Measurements from ENCODE around the gene IFT25. TPM values are rescaled to one million over a fixed set of nuclear protein-coding genes. Genes with fewer than 3 reads are reported as not detected.

IFT25 gene
- total RNA-seq, 4 donors from 2014 or later, result 2.4 to 9.1 (median 2.9) TPM

Other genes with a start within 250 kb of the IFT25 start
- not detected for gene GLIS1, start 206.5 kb downstream of the IFT25 start, total RNA-seq
- 10 to 100 TPM in 2 of 4 donors, 1 to 10 TPM in 2; 7.6 to 27.0 (median 9.5) TPM for gene NDC1, start 107.4 kb downstream of the IFT25 start, total RNA-seq
- 10 to 100 TPM; 18.8 to 34.8 (median 27.2) TPM for gene YIPF1, start 55.9 kb downstream of the IFT25 start, total RNA-seq
- gene DIO1, start 51.5 kb downstream of the IFT25 start, total RNA-seq, result not detected
- 10 to 100 TPM; 11.4 to 17.8 (median 14.6) TPM for gene LRRC42, start 651 bp upstream of the IFT25 start, total RNA-seq
- not detected for gene LDLRAD1, start 72.5 kb upstream of the IFT25 start, total RNA-seq
- 100 to 1,000 TPM; 156 to 248 (median 224) TPM for gene TMEM59, start 107.5 kb upstream of the IFT25 start, total RNA-seq
- gene TCEANC2, start 107.9 kb upstream of the IFT25 start, total RNA-seq, result 1 to 10 TPM; 2.6 to 9.5 (median 7.0) TPM
- not detected for gene CDCP2, start 207.3 kb upstream of the IFT25 start, total RNA-seq